Cerebellar nuclear complex (tissue), 1 donor: ENCODE measurements around the gene SDHAF4.
"Not testable (repeated sequence)": the region's sequence is repeated elsewhere in the genome, so short reads cannot be mapped to it uniquely, and the experiment has no call there.

Experiments used
- DNase-seq, 2 experiments: peaks; one replicate each; lab custom pipeline; 2025; lab: John Stamatoyannopoulos, UW

The SDHAF4 gene

GRCh38 chr6:70592391-70593117, 25.8 kb downstream of the SDHAF4 start:
- no peak for DNase-seq

DNA sequence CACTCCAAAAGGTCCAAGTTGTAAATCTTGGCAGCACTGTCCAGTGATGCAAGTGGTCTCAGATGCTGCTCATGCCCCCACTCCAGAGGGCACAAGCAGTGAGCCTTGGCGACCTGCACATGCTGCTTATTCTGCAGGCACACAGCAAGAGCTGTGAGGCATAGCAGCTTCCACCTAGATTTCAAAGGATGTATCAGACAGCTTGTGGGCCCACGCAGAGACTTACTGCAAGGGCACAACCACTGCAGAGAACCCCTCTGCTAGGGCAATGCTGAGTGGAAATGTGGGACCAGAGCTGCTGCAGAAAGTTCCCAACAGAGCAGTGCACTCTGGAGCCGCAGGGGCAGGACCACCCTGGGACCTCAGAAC, 26.4 kb downstream of the SDHAF4 start:
- DNase-seq: no peak

DNA sequence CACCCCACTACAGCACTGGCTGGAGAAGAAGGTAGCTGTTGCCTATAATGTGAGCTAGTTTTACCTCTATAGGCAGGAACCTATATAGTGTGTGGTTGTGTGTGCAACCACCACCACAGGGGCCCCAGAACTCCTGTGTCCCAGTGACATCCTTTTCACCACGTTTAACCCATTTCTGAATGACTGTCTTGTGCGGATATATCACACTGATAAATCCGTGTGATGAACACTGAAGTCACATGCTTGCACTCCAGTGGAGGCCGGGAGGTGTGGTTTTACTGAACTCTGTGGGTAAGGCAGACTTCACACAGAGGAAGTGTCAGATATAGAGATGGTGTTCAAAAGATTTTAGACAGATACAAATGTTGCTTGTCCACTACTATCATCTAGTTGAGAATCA, 32.5 kb downstream of the SDHAF4 start:
- DNase-seq: no peak

DNA sequence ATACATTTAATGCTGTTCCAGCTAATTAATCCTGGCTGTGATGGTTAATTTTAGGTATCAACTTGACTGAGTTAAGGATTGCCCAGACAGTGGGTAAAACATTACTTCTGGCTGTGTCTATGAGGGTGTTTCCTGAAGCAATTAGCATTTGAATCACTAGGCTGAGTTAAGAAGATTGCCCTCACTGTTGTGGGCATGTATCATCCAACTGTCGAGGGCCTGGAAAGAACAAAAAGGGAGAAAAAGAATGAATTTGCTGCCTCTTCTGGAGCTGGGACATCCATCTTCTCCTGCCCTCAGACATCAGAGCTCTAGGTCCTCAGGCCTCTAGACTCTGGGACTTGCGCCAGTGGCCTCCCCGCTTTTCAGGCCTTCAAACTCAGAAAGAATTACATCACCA, 34.3 kb downstream of the SDHAF4 start:
- no peak for DNase-seq

- DNase-seq: no peak
Measured at GRCh38 chr6:70604254-70604653, 37.5 kb downstream of the SDHAF4 start.

DNA sequence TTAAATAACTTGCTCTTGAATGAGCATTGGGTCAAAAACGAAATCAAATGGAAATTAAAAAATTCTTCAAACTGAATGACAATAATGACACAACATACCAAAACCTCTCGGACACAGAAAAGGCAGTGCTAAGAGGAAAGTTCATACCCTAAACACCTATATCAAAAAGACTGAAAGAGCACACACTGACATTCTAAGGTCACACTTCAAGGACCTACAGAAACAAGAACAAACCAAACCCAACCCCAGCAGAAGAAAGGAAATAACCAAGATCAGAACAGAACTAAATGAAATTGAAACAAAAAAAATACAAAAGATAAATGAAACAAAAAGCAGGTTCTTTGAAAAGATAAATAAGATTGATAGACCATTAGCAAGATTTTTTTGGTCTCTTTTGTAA, 40.6 kb downstream of the SDHAF4 start:
- DNase-seq: not testable (repeated sequence)

DNA sequence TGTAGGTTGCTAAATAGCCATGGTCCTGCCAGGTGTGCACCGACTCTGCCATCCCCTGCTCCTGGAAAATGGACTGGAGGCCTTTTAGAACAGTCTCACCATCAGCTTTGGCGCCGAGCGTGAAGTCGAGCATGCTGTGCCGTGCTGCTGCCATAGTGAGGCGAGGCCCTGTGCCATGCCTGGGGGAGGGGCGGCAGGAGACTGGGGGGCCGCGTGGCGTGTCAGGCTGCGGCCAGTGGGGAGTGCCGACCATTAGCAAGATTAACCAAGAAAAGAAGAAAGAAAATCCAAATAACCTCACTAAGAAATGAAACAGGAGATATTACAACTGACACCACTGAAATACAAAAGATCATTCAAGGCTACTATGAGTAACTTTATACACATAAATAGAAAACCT, 42.5 kb downstream of the SDHAF4 start:
- not testable (repeated sequence) for DNase-seq

DNA sequence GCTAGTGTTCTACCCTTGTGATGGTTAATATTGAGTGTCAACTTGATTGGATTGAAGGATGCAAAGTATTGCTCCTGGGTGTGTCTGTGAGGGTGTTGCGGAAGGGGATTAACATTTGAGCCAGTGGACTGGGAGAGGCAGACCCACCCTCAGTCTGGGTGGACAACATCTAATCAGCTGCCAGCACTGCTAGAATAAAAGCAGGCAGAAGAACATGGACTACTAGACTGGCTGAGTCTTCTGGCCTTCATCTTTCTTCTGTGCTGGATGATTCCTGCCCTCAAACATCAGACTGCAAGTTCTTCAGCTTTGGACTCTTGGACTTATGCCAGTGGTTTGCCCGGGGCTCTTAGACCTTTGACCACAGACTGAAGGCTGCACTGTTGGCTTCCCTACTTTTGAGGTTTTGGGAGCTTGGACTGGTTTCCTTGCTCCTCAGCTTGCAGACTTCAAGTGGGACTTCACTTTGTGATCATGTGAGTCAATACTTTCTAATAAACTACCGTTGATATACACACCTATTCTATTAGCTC, 50.1 kb downstream of the SDHAF4 start:
- DNase-seq: no peak

- no peak for DNase-seq
Measured at GRCh38 chr6:70620746-70621145, 54.0 kb downstream of the SDHAF4 start.

- DNase-seq: no peak
Measured at GRCh38 chr6:70622461-70622860, 55.7 kb downstream of the SDHAF4 start.

DNA sequence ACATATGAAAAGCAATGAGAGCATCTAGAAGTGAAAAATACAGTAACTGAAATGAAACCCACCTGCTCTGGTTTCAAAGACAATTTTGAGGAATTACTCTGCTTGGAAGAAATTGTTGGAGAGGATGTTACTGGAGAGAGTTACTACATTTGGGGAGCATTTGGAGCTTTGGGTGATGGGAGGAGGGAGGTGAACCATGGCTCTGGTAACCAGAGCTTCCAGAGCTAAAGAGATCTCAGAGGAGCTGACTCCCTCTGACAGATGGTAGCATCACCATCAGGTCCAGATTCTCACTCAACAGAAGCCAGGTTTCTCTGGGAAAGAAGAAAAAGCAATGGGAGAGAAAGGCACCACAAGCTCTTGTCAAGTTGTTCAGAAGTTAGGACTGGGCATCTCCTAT, 58.7 kb downstream of the SDHAF4 start:
- no peak for DNase-seq

DNA sequence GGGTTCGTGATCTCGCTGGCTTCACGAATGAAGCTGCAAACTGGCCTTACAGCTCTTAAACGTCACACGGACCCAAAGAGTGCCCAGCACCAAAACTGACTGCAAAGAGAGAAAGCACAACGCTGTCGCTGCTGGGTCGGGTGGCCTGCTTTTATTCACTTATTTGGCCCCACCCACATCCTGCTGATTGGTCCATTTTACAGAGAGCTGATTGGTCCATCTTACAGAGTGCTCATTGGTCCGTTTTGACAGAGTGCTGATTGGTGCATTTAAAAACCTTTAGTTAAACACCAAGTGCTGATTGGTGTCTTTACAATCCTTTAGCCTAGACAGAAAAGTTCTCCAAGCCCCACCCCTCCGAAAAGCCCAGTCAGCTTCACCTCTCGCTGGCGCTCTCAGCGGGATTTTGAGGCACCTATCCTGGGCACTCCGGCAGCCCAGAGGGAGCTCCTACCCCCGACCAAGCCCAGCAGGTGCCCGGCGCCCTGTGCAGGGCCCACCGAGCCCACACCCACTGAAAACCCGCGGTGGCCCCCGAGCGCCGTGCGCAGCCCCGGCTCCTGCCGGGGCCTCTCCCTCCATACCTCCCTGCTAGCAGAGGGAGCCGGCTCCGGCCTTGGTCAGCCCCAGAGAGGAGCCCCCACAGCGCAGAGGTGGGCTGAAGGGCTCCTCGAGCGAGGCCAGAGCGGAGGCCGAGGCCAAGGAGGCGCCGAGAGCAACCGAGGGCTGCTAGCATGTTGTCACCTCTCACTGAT, 60.9 kb downstream of the SDHAF4 start:
- no peak for DNase-seq

DNA sequence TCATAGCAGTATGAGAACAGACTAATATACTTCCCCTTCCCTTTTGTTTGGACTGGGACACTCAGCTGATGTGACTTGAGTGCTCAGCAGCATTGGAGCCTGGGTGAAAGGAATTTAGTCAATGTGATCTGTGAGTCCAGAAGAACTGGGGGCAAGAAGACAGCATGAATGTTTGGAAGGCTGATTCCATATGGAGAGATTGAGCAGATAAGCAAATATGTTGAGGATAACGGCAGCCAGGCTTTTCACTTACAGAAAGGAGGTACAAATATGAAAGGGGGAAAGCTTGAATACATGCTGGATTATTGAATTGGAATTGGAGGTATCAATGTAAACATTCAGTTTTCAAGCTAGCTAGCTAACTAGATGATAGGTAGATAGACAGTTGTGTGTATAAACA, 63.2 kb downstream of the SDHAF4 start:
- DNase-seq: no peak

- DNase-seq: no peak
Measured at GRCh38 chr6:70633870-70634269, 67.1 kb downstream of the SDHAF4 start.

DNA sequence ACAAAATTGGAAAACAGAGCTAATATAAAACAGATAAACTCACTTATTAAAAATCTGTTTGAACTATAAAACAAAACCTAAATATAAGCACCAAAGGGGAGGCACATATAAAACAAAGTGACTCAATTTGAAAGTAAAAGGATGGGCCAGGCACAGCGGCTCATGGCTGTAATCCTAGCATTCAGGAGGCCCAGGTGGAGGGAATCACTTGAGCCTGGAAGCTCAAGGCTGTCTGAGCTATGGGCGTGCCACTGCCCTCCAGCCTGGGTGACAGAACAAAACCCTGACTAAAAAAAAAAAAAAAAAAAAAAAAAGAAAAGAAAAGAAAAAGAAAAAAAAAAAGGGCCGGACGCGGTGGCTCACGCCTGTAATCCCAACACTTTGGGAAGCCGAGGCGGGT, 69.9 kb downstream of the SDHAF4 start:
- DNase-seq: no peak

DNA sequence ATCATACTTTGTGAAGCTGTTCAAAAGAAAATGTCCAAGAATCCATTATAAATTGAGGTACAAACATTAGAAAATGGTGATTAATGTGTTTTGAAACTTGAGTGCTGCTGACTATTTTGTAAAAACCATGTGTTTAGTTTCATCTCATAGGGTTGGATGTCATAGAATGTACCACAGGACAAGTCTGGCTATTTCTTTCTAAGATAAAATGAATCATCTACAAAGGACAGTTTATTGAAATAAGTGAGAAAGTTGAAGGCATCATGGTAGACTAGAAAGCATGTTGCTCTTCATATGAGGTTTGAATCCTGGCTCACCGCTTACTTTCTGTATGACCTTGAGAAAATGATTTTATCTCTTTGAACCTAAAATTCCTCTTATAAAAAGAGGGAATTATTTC, 71.7 kb downstream of the SDHAF4 start:
- no peak for DNase-seq
